NT2/D1 (cell line): Measurements from ENCODE around the gene SLC47A1.

Experiments used
- DNase-seq: peaks from one replicate; pipeline ENCODE4 v3.0.0-alpha.2; 2011; ENCODE audit warnings: low read depth, low spot score
- H3K27me3 ChIP-seq: 2 replicates; pipeline ENCODE4 v1.6.0; 2011; ENCODE audit warnings: mild to moderate bottlenecking; ENCODE audit not compliant: insufficient read length, insufficient read depth
- H3K36me3 ChIP-seq: 2 replicates; pipeline ENCODE4 v1.6.1; 2011; ENCODE audit warnings: mild to moderate bottlenecking, low read length, mixed read lengths; ENCODE audit not compliant: insufficient read depth, insufficient read length
- H3K4me1 ChIP-seq: 2 replicates; pipeline ENCODE4 v1.5.1; 2011; ENCODE audit not compliant: insufficient read depth, insufficient read length
- H3K4me3 ChIP-seq: 2 replicates; pipeline ENCODE4 v1.5.1; 2011; ENCODE audit warnings: low read depth; ENCODE audit not compliant: insufficient read length
- H3K9ac ChIP-seq: 2 replicates; pipeline ENCODE4 v1.6.0; 2011; ENCODE audit warnings: low read depth; ENCODE audit not compliant: insufficient read length
- H3K9me3 ChIP-seq: 2 replicates; pipeline ENCODE4 v1.5.1; 2011; ENCODE audit warnings: mild to moderate bottlenecking, low read length; ENCODE audit not compliant: insufficient read depth
- SUZ12 ChIP-seq: IDR thresholded peaks from 2 replicates; pipeline ENCODE4 v1.6.1; 2011; ENCODE audit not compliant: insufficient read length, insufficient read depth; ENCODE audit errors: extremely low read depth
- YY1 ChIP-seq: IDR thresholded peaks from 2 replicates; pipeline ENCODE4 v1.6.1; 2011; ENCODE audit not compliant: insufficient read length, insufficient read depth
- ZNF274 ChIP-seq: IDR thresholded peaks from 2 replicates; pipeline ENCODE4 v1.6.1; 2011; ENCODE audit warnings: mild to moderate bottlenecking, low read depth, low read length

SLC47A1 gene

GRCh38 chr17:19551591-19552148 lies 18.0 kb downstream of the SLC47A1 start:
- TF ChIP-seq YY1 (no peak), SUZ12 (no peak), ZNF274 (no peak)
- no peak for DNase-seq
- peaks cover 7% of the 10 kb centered on the region for H3K4me1 ChIP-seq
- H3K9ac ChIP-seq = no peak overlapping the region
- no peaks in the 10 kb centered on the region for H3K9me3 ChIP-seq
- H3K27me3 ChIP-seq = no peaks in the 10 kb centered on the region
- no peaks in the 10 kb centered on the region for H3K36me3 ChIP-seq
- H3K4me3 ChIP-seq = no peak overlapping the region

- no peaks in the 10 kb centered on the region for H3K36me3 ChIP-seq
- DNase-seq = no peak
- peaks cover 5% of the 10 kb centered on the region for H3K4me1 ChIP-seq
- no peak overlapping the region for H3K9ac ChIP-seq
- TF ChIP-seq YY1 (no peak), ZNF274 (no peak), SUZ12 (no peak)
- no peak overlapping the region for H3K4me3 ChIP-seq
- H3K9me3 ChIP-seq = no peaks in the 10 kb centered on the region
- H3K27me3 ChIP-seq = no peaks in the 10 kb centered on the region
These were observed 19.4 kb downstream of the SLC47A1 start for GRCh38 chr17:19553036-19553435.

- TF ChIP-seq ZNF274 = no peak
- TF ChIP-seq YY1 = no peak
- no peak for TF ChIP-seq SUZ12
These were observed 20.7 kb downstream of the SLC47A1 start for GRCh38 chr17:19554393-19554792.

GRCh38 chr17:19555746-19556145 lies 22.1 kb downstream of the SLC47A1 start:
- TF ChIP-seq YY1 = no peak
- TF ChIP-seq SUZ12 = no peak
- no peak for TF ChIP-seq ZNF274
- Histone ChIP-seq H3K4me3 (no peak overlapping the region), H3K9me3 (no peaks in the 10 kb centered on the region), H3K9ac (no peak overlapping the region), H3K27me3 (no peaks in the 10 kb centered on the region), H3K36me3 (no peaks in the 10 kb centered on the region), H3K4me1 (peaks cover 9% of the 10 kb centered on the region)
- no peak for DNase-seq

More at GRCh38 chr17:19554393-19554792, 20.7 kb downstream of the SLC47A1 start:
- H3K27me3 ChIP-seq = no peaks in the 10 kb centered on the region
- DNase-seq = no peak
- no peak overlapping the region for H3K9ac ChIP-seq
- no peaks in the 10 kb centered on the region for H3K36me3 ChIP-seq
- no peaks in the 10 kb centered on the region for H3K9me3 ChIP-seq
- peaks cover 4% of the 10 kb centered on the region for H3K4me1 ChIP-seq
- H3K4me3 ChIP-seq = no peak overlapping the region

GRCh38 chr17:19558946-19559345 lies 25.3 kb downstream of the SLC47A1 start:
- H3K9me3 ChIP-seq = no peaks in the 10 kb centered on the region
- no peaks in the 10 kb centered on the region for H3K36me3 ChIP-seq
- TF ChIP-seq SUZ12 (no peak), ZNF274 (no peak), YY1 (no peak)
- H3K9ac ChIP-seq = no peak overlapping the region
- H3K4me3 ChIP-seq = no peak overlapping the region
- DNase-seq = no peak
- peaks cover 5% of the 10 kb centered on the region for H3K4me1 ChIP-seq
- no peaks in the 10 kb centered on the region for H3K27me3 ChIP-seq

GRCh38 chr17:19561697-19562318 lies 28.2 kb downstream of the SLC47A1 start:
- TF ChIP-seq ZNF274 (no peak), YY1 (no peak), SUZ12 (no peak)
- Histone ChIP-seq H3K27me3 (no peaks in the 10 kb centered on the region), H3K36me3 (no peaks in the 10 kb centered on the region), H3K4me1 (peaks cover 5% of the 10 kb centered on the region), H3K9ac (no peak overlapping the region), H3K9me3 (no peaks in the 10 kb centered on the region), H3K4me3 (no peak overlapping the region)
- DNase-seq = no peak

- no peaks in the 10 kb centered on the region for H3K36me3 ChIP-seq
- peaks cover 3% of the 10 kb centered on the region for H3K4me1 ChIP-seq
- no peak for DNase-seq
- H3K9ac ChIP-seq = no peak overlapping the region
- no peaks in the 10 kb centered on the region for H3K27me3 ChIP-seq
- H3K9me3 ChIP-seq = no peaks in the 10 kb centered on the region
- no peak overlapping the region for H3K4me3 ChIP-seq
- no peak for TF ChIP-seq YY1
- TF ChIP-seq SUZ12 = no peak
- no peak for TF ChIP-seq ZNF274
These were observed 32.3 kb downstream of the SLC47A1 start for GRCh38 chr17:19565817-19566575.
